BLaER1 (cell line): Measurements from ENCODE around the gene KRT1.
A peak's percentile ranks its signal among the peaks of the same experiment; 100 is the strongest.

ENCODE experiments used
- H3K27ac ChIP-seq: shearing (Covaris generic); formaldehyde crosslinking; 2 replicates; pipeline ENCODE4 v1.8.1; 2022
- H3K27me3 ChIP-seq: shearing (Covaris generic); formaldehyde crosslinking; 2 replicates; pipeline ENCODE4 v1.8.1; 2022
- H3K36me3 ChIP-seq: shearing (Covaris generic); formaldehyde crosslinking; 2 replicates; pipeline ENCODE4 v1.8.1; 2022
- H3K4me1 ChIP-seq: shearing (Covaris generic); formaldehyde crosslinking; 2 replicates; pipeline ENCODE4 v1.8.1; 2022
- H3K4me2 ChIP-seq: shearing (Covaris generic); formaldehyde crosslinking; 2 replicates; pipeline ENCODE4 v1.8.1; 2022
- H3K4me3 ChIP-seq: shearing (Covaris generic); formaldehyde crosslinking; 2 replicates; pipeline ENCODE4 v1.8.1; 2022
- H3K9ac ChIP-seq: shearing (Covaris generic); formaldehyde crosslinking; 2 replicates; pipeline ENCODE4 v1.8.1; 2022
- H3K9me3 ChIP-seq: shearing (Covaris generic); formaldehyde crosslinking; 2 replicates; pipeline ENCODE4 v1.8.1; 2022
- H4K20me1 ChIP-seq: shearing (Covaris generic); formaldehyde crosslinking; 2 replicates; pipeline ENCODE4 v1.8.1; 2022
- Cebpa-rat ChIP-seq: shearing (Covaris generic); IDR thresholded peaks from 2 replicates; pipeline ENCODE4 v1.8.1; 2022

The KRT1 gene

GRCh38 chr12:52699960-52700359 is 19.8 kb upstream of the KRT1 start:
- Histone ChIP-seq H4K20me1 (no peaks in the 10 kb centered on the region), H3K36me3 (no peaks in the 10 kb centered on the region), H3K9me3 (no peaks in the 10 kb centered on the region), H3K9ac (no peak overlapping the region), H3K27ac (no peak overlapping the region), H3K4me1 (no peaks in the 10 kb centered on the region), H3K27me3 (no peaks in the 10 kb centered on the region), H3K4me2 (no peak overlapping the region), H3K4me3 (no peak overlapping the region)
- TF ChIP-seq Cebpa-rat = no peak

GRCh38 chr12:52699373-52699772 is 19.2 kb upstream of the KRT1 start:
- H3K27ac ChIP-seq = no peak overlapping the region
- no peaks in the 10 kb centered on the region for H3K9me3 ChIP-seq
- no peak overlapping the region for H3K9ac ChIP-seq
- no peaks in the 10 kb centered on the region for H4K20me1 ChIP-seq
- H3K4me1 ChIP-seq = no peaks in the 10 kb centered on the region
- no peak overlapping the region for H3K4me2 ChIP-seq
- H3K36me3 ChIP-seq = no peaks in the 10 kb centered on the region
- no peak overlapping the region for H3K4me3 ChIP-seq
- no peaks in the 10 kb centered on the region for H3K27me3 ChIP-seq
- TF ChIP-seq Cebpa-rat = no peak

- Histone ChIP-seq H3K4me3 (no peak overlapping the region), H3K27ac (no peak overlapping the region), H3K9me3 (no peaks in the 10 kb centered on the region), H3K36me3 (no peaks in the 10 kb centered on the region), H3K27me3 (no peaks in the 10 kb centered on the region), H3K4me1 (no peaks in the 10 kb centered on the region), H3K4me2 (no peak overlapping the region), H4K20me1 (no peaks in the 10 kb centered on the region), H3K9ac (no peak overlapping the region)
- no peak for TF ChIP-seq Cebpa-rat
These were observed 18.6 kb upstream of the KRT1 start for GRCh38 chr12:52698651-52699340.

- H4K20me1 ChIP-seq = no peaks in the 10 kb centered on the region
- H3K27me3 ChIP-seq = peaks cover 10% of the 10 kb centered on the region
- H3K9me3 ChIP-seq = no peaks in the 10 kb centered on the region
- no peaks in the 10 kb centered on the region for H3K36me3 ChIP-seq
- H3K4me1 ChIP-seq = no peaks in the 10 kb centered on the region
- H3K4me2 ChIP-seq = no peak overlapping the region
- no peak for TF ChIP-seq Cebpa-rat
- H3K9ac ChIP-seq = no peak overlapping the region
- H3K4me3 ChIP-seq = no peak overlapping the region
- H3K27ac ChIP-seq = no peak overlapping the region
These were observed 16.9 kb upstream of the KRT1 start for GRCh38 chr12:52697058-52697582.

- no peaks in the 10 kb centered on the region for H3K4me1 ChIP-seq
- no peak for TF ChIP-seq Cebpa-rat
- H3K9me3 ChIP-seq = no peaks in the 10 kb centered on the region
- no peaks in the 10 kb centered on the region for H3K36me3 ChIP-seq
- no peak overlapping the region for H3K9ac ChIP-seq
- H3K27me3 ChIP-seq = peaks cover 15% of the 10 kb centered on the region
- no peaks in the 10 kb centered on the region for H4K20me1 ChIP-seq
- H3K27ac ChIP-seq = no peak overlapping the region
- no peak overlapping the region for H3K4me2 ChIP-seq
- H3K4me3 ChIP-seq = no peak overlapping the region
These were observed 16.4 kb upstream of the KRT1 start for GRCh38 chr12:52696588-52696987.

GRCh38 chr12:52695039-52695438 is 14.8 kb upstream of the KRT1 start:
- Histone ChIP-seq H3K4me3 (no peak overlapping the region), H4K20me1 (no peaks in the 10 kb centered on the region), H3K9ac (no peak overlapping the region), H3K36me3 (no peaks in the 10 kb centered on the region), H3K4me1 (peaks cover 9% of the 10 kb centered on the region), H3K9me3 (no peaks in the 10 kb centered on the region), H3K27ac (no peak overlapping the region), H3K27me3 (peaks cover 31% of the 10 kb centered on the region), H3K4me2 (no peak overlapping the region)
- TF ChIP-seq Cebpa-rat = no peak

- no peak overlapping the region for H3K4me2 ChIP-seq
- no peak overlapping the region for H3K27ac ChIP-seq
- no peaks in the 10 kb centered on the region for H3K9me3 ChIP-seq
- H3K36me3 ChIP-seq = no peaks in the 10 kb centered on the region
- no peak for TF ChIP-seq Cebpa-rat
- no peaks in the 10 kb centered on the region for H4K20me1 ChIP-seq
- H3K27me3 ChIP-seq = peaks cover 37% of the 10 kb centered on the region
- H3K4me1 ChIP-seq = peaks cover 9% of the 10 kb centered on the region
- no peak overlapping the region for H3K4me3 ChIP-seq
- no peak overlapping the region for H3K9ac ChIP-seq
These were observed 13.9 kb upstream of the KRT1 start for GRCh38 chr12:52694151-52694550.

GRCh38 chr12:52693261-52693660 is 13.1 kb upstream of the KRT1 start:
- peaks cover 9% of the 10 kb centered on the region for H3K4me1 ChIP-seq
- H3K4me3 ChIP-seq = no peak overlapping the region
- H3K4me2 ChIP-seq = no peak overlapping the region
- no peaks in the 10 kb centered on the region for H4K20me1 ChIP-seq
- H3K9me3 ChIP-seq = no peaks in the 10 kb centered on the region
- TF ChIP-seq Cebpa-rat = no peak
- H3K27ac ChIP-seq = no peak overlapping the region
- no peaks in the 10 kb centered on the region for H3K36me3 ChIP-seq
- H3K9ac ChIP-seq = no peak overlapping the region
- peaks cover 43% of the 10 kb centered on the region for H3K27me3 ChIP-seq

- no peak overlapping the region for H3K27ac ChIP-seq
- H3K27me3 ChIP-seq = peaks cover 43% of the 10 kb centered on the region
- peaks cover 9% of the 10 kb centered on the region for H3K4me1 ChIP-seq
- no peak overlapping the region for H3K4me2 ChIP-seq
- no peaks in the 10 kb centered on the region for H3K36me3 ChIP-seq
- H3K9me3 ChIP-seq = no peaks in the 10 kb centered on the region
- H3K9ac ChIP-seq = no peak overlapping the region
- H4K20me1 ChIP-seq = no peaks in the 10 kb centered on the region
- H3K4me3 ChIP-seq = no peak overlapping the region
- no peak for TF ChIP-seq Cebpa-rat
These were observed 12.0 kb upstream of the KRT1 start for GRCh38 chr12:52692254-52692653.

- Histone ChIP-seq H3K4me2 (peak overlapping the region; percentile 82; the same call in 1 of the 2 replicates), H3K36me3 (no peaks in the 10 kb centered on the region), H3K4me3 (no peak overlapping the region), H3K9ac (no peak overlapping the region), H3K4me1 (peaks cover 9% of the 10 kb centered on the region), H3K27ac (no peak overlapping the region), H3K27me3 (peaks cover 43% of the 10 kb centered on the region), H4K20me1 (no peaks in the 10 kb centered on the region), H3K9me3 (no peaks in the 10 kb centered on the region)
- TF ChIP-seq Cebpa-rat = no peak
These were observed 11.6 kb upstream of the KRT1 start for GRCh38 chr12:52691841-52692150.
